Lower leg skin (tissue), 4 donors: ENCODE results near the gene SPEG. TPM values are rescaled to one million over a fixed set of nuclear protein-coding genes. Genes with fewer than 3 reads are reported as not detected.

Experiments
- DNase-seq, 2 donors: peaks; one replicate each; pipeline ENCODE4 v3.0.0-alpha.2; 2019; ENCODE audit warnings: low spot score in 2 of 2
- H3K4me3 ChIP-seq: fragments of 200-600 bp; sonication (generic); 2 replicates; pipeline ENCODE4 v1.5.1; 2017; ENCODE audit warnings: mild to moderate bottlenecking, low read depth; ENCODE audit not compliant: poor library complexity, severe bottlenecking
- CTCF ChIP-seq, 3 donors: fragments of 450-650 bp; IDR thresholded peaks; one replicate each; pipeline ENCODE4 v1.5.1; 2016; ENCODE audit warnings: antibody characterized with exemption in 3 of 3, mild to moderate bottlenecking in 3 of 3, moderate library complexity in 2 of 3
- POLR2A ChIP-seq, 2 donors: fragments of 450-650 bp; IDR thresholded peaks; one replicate each; pipeline ENCODE4 v1.6.1; 2016 to 2017; ENCODE audit warnings: antibody characterized with exemption in 2 of 2, mild to moderate bottlenecking in 1 of 2, moderate library complexity in 1 of 2
- WGBS, 2 donors: methylation state at CpG; one replicate each; pipeline ENCODE4 v1.1.5; 2018; 5-methylcytosine and 5-hydroxymethylcytosine counted together
- intact Hi-C: fragments of 100-400 bp; cut with DNase I; formaldehyde crosslinking; loops from one replicate; pipeline ENCODE4 v1.15.0; 2023; ENCODE audit warnings: low total_unique reads
- total RNA-seq, 4 donors: library from RNA; depleted of rRNA; stranded (reverse); fragments of >200 nt; gene quantifications; one replicate each; pipeline ENCODE4 v1.1.0, GENCODE V29; 2016

SPEG gene
- total RNA-seq, 4 donors from 2014 or later: 3.3 to 11.4 (median 5.3) TPM

GRCh38 chr2:219466816-219467735 is 32.4 kb downstream of the SPEG start:
- WGBS, 2 donors: 74 to 84% methylated on average over 26 to 28 of the region's 28 CpGs
- H3K4me3 ChIP-seq: no peak overlapping the region
- DNase-seq: no peak
- TF ChIP-seq CTCF (IDR thresholded peaks at IDR 0.05): no peak
- TF ChIP-seq POLR2A (IDR thresholded peaks at IDR 0.05): no peak
- intact Hi-C loops: no loop called here

GRCh38 chr2:219467736-219468075 is 33.1 kb downstream of the SPEG start:
- TF ChIP-seq CTCF (IDR thresholded peaks at IDR 0.05) (no peak), POLR2A (IDR thresholded peaks at IDR 0.05) (no peak)
- DNase-seq: no peak
- H3K4me3 ChIP-seq: no peak overlapping the region
- intact Hi-C loops: no loop called here
- 64 to 68% methylated on average over 2 of the region's 2 CpGs for WGBS, 2 donors

- 91 to 96% methylated on average over 21 to 22 of the region's 23 CpGs for WGBS, 2 donors
- TF ChIP-seq CTCF (IDR thresholded peaks at IDR 0.05): no peak
- no peak for TF ChIP-seq POLR2A (IDR thresholded peaks at IDR 0.05)
- no peak overlapping the region for H3K4me3 ChIP-seq
- intact Hi-C loops: no loop called here
- DNase-seq: no peak
Measured at GRCh38 chr2:219468410-219469185, 34.0 kb downstream of the SPEG start.

GRCh38 chr2:219469186-219469724 is 34.6 kb downstream of the SPEG start:
- no peak overlapping the region for H3K4me3 ChIP-seq
- intact Hi-C loops: no loop called here
- TF ChIP-seq CTCF (IDR thresholded peaks at IDR 0.05): no peak
- TF ChIP-seq POLR2A (IDR thresholded peaks at IDR 0.05): no peak
- 86 to 91% methylated on average over 14 to 16 of the region's 16 CpGs for WGBS, 2 donors
- DNase-seq: no peak

GRCh38 chr2:219470429-219470828 is 35.8 kb downstream of the SPEG start:
- intact Hi-C loops: no loop called here
- 88 to 91% methylated on average over 4 of the region's 4 CpGs for WGBS, 2 donors
- no peak overlapping the region for H3K4me3 ChIP-seq

More at GRCh38 chr2:219470429-219470828, 35.8 kb downstream of the SPEG start:
- no peak for DNase-seq
- TF ChIP-seq CTCF (IDR thresholded peaks at IDR 0.05) (no peak), POLR2A (IDR thresholded peaks at IDR 0.05) (no peak)
